ENCODE measurements around the gene AK6. TPM values are rescaled to one million over a fixed set of nuclear protein-coding genes. Genes with fewer than 3 reads are reported as not detected.
"Not testable (repeated sequence)": the region's sequence is repeated elsewhere in the genome, so short reads cannot be mapped to it uniquely, and the experiment has no call there.

Gene AK6
- total RNA-seq, 1 experiment from 2014 or later = 32.9 TPM

GRCh38 chr5:69335341-69335935, 33.9 kb downstream of the AK6 start:
- intact Hi-C loops (cut with micrococcal nuclease; ENCODE audit: unreplicated experiment) = no loop called here
- Mint-ChIP-seq H3K27ac (ENCODE audit: unreplicated experiment) (no peak overlapping the region), H3K9me3 (ENCODE audit: low read depth, unreplicated experiment) (no peaks in the 10 kb centered on the region), H3K4me1 (ENCODE audit: low read depth, unreplicated experiment) (peaks cover 22% of the 10 kb centered on the region), H3K36me3 (ENCODE audit: insufficient read depth, unreplicated experiment) (peaks cover 17% of the 10 kb centered on the region), H3K27me3 (ENCODE audit: unreplicated experiment) (no peaks in the 10 kb centered on the region), H3K4me3 (ENCODE audit: low read depth, unreplicated experiment) (no peak overlapping the region)
- CTCF ChIA-PET = interaction anchor here (1.1 to 2.5 kb wide), 5 partner anchors 59 to 312 kb away, joined by 3 to 17 read pairs (median 4); partner anchors contain the start of gene SLC30A5
- no TSS peak for BruUV-seq (replicated peaks)
- no peak for DNase-seq
- TF ChIP-seq CTCF (IDR thresholded peaks at IDR 0.05; ENCODE audit: unreplicated experiment) = no peak

GRCh38 chr5:69334793-69335268, 34.5 kb downstream of the AK6 start:
- peak; percentile 67 for TF ChIP-seq CTCF (IDR thresholded peaks at IDR 0.05; ENCODE audit: unreplicated experiment)
- no TSS peak for BruUV-seq (replicated peaks)
- peaks cover 17% of the 10 kb centered on the region for H3K36me3 Mint-ChIP-seq (ENCODE audit: insufficient read depth, unreplicated experiment)
- H3K27ac Mint-ChIP-seq (ENCODE audit: unreplicated experiment) = no peak overlapping the region
- peak; percentile 90 for DNase-seq
- no peaks in the 10 kb centered on the region for H3K9me3 Mint-ChIP-seq (ENCODE audit: low read depth, unreplicated experiment)
- no peaks in the 10 kb centered on the region for H3K27me3 Mint-ChIP-seq (ENCODE audit: unreplicated experiment)
- H3K4me3 Mint-ChIP-seq (ENCODE audit: low read depth, unreplicated experiment) = no peak overlapping the region
- CTCF ChIA-PET = interaction anchor here (0.6 to 2.5 kb wide), 8 partner anchors 8 to 311 kb away, joined by 3 to 17 read pairs (median 4); partner anchors contain the start of gene SLC30A5
- peaks cover 28% of the 10 kb centered on the region for H3K4me1 Mint-ChIP-seq (ENCODE audit: low read depth, unreplicated experiment)
- intact Hi-C loops (cut with micrococcal nuclease; ENCODE audit: unreplicated experiment) = no loop called here

- intact Hi-C loops (cut with micrococcal nuclease; ENCODE audit: unreplicated experiment); DNase-seq; H3K27ac Mint-ChIP-seq (ENCODE audit: unreplicated experiment); H3K9me3 Mint-ChIP-seq (ENCODE audit: low read depth, unreplicated experiment); H3K4me3 Mint-ChIP-seq (ENCODE audit: low read depth, unreplicated experiment); BruUV-seq (replicated peaks); H3K27me3 Mint-ChIP-seq (ENCODE audit: unreplicated experiment): not testable (repeated sequence)
- Mint-ChIP-seq H3K36me3 (ENCODE audit: insufficient read depth, unreplicated experiment) (peaks cover 17% of the 10 kb centered on the region), H3K4me1 (ENCODE audit: low read depth, unreplicated experiment) (peaks cover 30% of the 10 kb centered on the region)
- CTCF ChIA-PET = interaction anchor here (0.6 to 2.5 kb wide), 3 partner anchors 40 to 310 kb away, joined by 4 to 17 read pairs (median 5); partner anchors contain the start of gene SLC30A5
Measured at GRCh38 chr5:69333668-69334315, 35.5 kb downstream of the AK6 start.

GRCh38 chr5:69331528-69332445, 37.5 kb downstream of the AK6 start:
- CTCF ChIA-PET = interaction anchor here (0.8 to 1.2 kb wide), 2 partner anchors 238 to 289 kb away, joined by 4 to 9 read pairs; partner anchors contain the start of gene SLC30A5
- H3K9me3 Mint-ChIP-seq (ENCODE audit: low read depth, unreplicated experiment) = no peaks in the 10 kb centered on the region
- intact Hi-C loops (cut with micrococcal nuclease; ENCODE audit: unreplicated experiment) = no loop called here
- peaks cover 30% of the 10 kb centered on the region for H3K4me1 Mint-ChIP-seq (ENCODE audit: low read depth, unreplicated experiment)
- BruUV-seq (replicated peaks) = TSS peak; percentile 80
- no peaks in the 10 kb centered on the region for H3K27me3 Mint-ChIP-seq (ENCODE audit: unreplicated experiment)
- peak overlapping the region; percentile 94 for H3K4me3 Mint-ChIP-seq (ENCODE audit: low read depth, unreplicated experiment)
- DNase-seq = peak; percentile 12
- no peak for TF ChIP-seq CTCF (IDR thresholded peaks at IDR 0.05; ENCODE audit: unreplicated experiment)
- peaks cover 17% of the 10 kb centered on the region for H3K36me3 Mint-ChIP-seq (ENCODE audit: insufficient read depth, unreplicated experiment)
- peak overlapping the region; percentile 90 for H3K27ac Mint-ChIP-seq (ENCODE audit: unreplicated experiment)

All from Calu3 (cell line).